Fibroblast of lung (primary cell): ENCODE results near the gene POFUT1. TPM values are rescaled to one million over a fixed set of nuclear protein-coding genes. Genes with fewer than 3 reads are reported as not detected.
"Not testable (repeated sequence)": the region's sequence is repeated elsewhere in the genome, so short reads cannot be mapped to it uniquely, and the experiment has no call there.

Source experiments
- DNase-seq, 2 donors: peaks; one replicate each; pipeline versions ENCODE4 v3.0.0 to v3.0.0-alpha.2; 2010; ENCODE audit warnings: low read depth in 2 of 2
- H2AFZ ChIP-seq: 2 replicates; pipeline ENCODE4 v1.5.1; 2012; ENCODE audit warnings: low read length, control low read depth, inconsistent platforms
- H3K27ac ChIP-seq: 2 replicates; pipeline ENCODE4 v1.5.1; 2011; ENCODE audit warnings: low read length, control low read depth; ENCODE audit not compliant: insufficient read depth
- H3K27me3 ChIP-seq: 2 replicates; pipeline ENCODE4 v1.5.1; 2011; ENCODE audit warnings: mild to moderate bottlenecking, low read length; ENCODE audit not compliant: control insufficient read depth, insufficient read depth
- H3K36me3 ChIP-seq: 2 replicates; pipeline ENCODE4 v1.5.1; 2011; ENCODE audit warnings: low read length; ENCODE audit not compliant: control insufficient read depth, insufficient read depth
- H3K4me1 ChIP-seq: 2 replicates; pipeline ENCODE4 v1.5.1; 2011; ENCODE audit warnings: low read length; ENCODE audit not compliant: control insufficient read depth, insufficient read depth; ENCODE audit errors: extremely low read depth
- H3K4me2 ChIP-seq: 2 replicates; pipeline ENCODE4 v1.5.1; 2011; ENCODE audit warnings: low read length, control low read depth; ENCODE audit not compliant: insufficient read depth; ENCODE audit errors: extremely low read depth
- H3K4me3 ChIP-seq, 4 experiments: fragments of 200-600 bp in 1 of 4; sonication (generic) in 1 of 4; replicated peaks in 1 of 4; 2 replicates each; pipeline ENCODE4 v1.5.1; 2011 to 2016; ENCODE audit warnings: low read length in 4 of 4, low read depth in 3 of 4, mild to moderate bottlenecking in 3 of 4, control low read depth in 2 of 4, inconsistent platforms in 1 of 4, mixed read lengths in 1 of 4; ENCODE audit not compliant: insufficient read depth in 1 of 4; ENCODE audit errors: control extremely low read depth in 1 of 4
- H3K79me2 ChIP-seq: 2 replicates; pipeline ENCODE4 v1.5.1; 2012; ENCODE audit warnings: mild to moderate bottlenecking, low read length, inconsistent platforms; ENCODE audit not compliant: control insufficient read depth, insufficient read depth
- H3K9ac ChIP-seq: 2 replicates; pipeline ENCODE4 v1.5.1; 2011; ENCODE audit warnings: mild to moderate bottlenecking, low read length, control low read depth; ENCODE audit not compliant: insufficient read depth
- H3K9me3 ChIP-seq: 2 replicates; pipeline ENCODE4 v1.5.1; 2012; ENCODE audit warnings: low read depth, low read length; ENCODE audit not compliant: control insufficient read depth, insufficient read depth
- H4K20me1 ChIP-seq: 2 replicates; pipeline ENCODE4 v1.5.1; 2011; ENCODE audit warnings: low read length; ENCODE audit not compliant: control insufficient read depth, insufficient read depth; ENCODE audit errors: extremely low read depth
- EZH2 ChIP-seq: IDR thresholded peaks from 2 replicates; pipeline ENCODE4 v1.5.1; 2012; ENCODE audit warnings: low read length, control low read depth, mild to moderate bottlenecking; ENCODE audit errors: missing control alignments
- polyA plus RNA-seq, 2 donors: library from polyadenylated mRNA; depleted of rRNA in 1 of 2; stranded (reverse) in 1 of 2; unstranded in 1 of 2; fragments of >200 nt; gene quantifications; 2 replicates each; pipeline ENCODE4 v1.2.1, GENCODE V29; 2011 to 2012; ENCODE audit warnings: missing spikeins in 1 of 2
- total RNA-seq: library from RNA; depleted of rRNA; stranded (reverse); fragments of >200 nt; gene quantifications from 2 replicates; pipeline ENCODE4 v1.2.1, GENCODE V29; 2014
- TF ChIP-seq, protein P1 (sequence below), 2 donors: IDR thresholded peaks in 1 of 2; conservative IDR thresholded peaks in 1 of 2; 1 replicate in 1 of 2; 2 replicates in 1 of 2; pipeline ENCODE4 v1.5.1; 2011 to 2012; ENCODE audit warnings: low read length in 2 of 2, control low read depth in 1 of 2, inconsistent platforms in 1 of 2, low read depth in 1 of 2, mild to moderate bottlenecking in 1 of 2

POFUT1 gene
- total and polyA plus RNA-seq, 2 donors (not counting 1 experiment from before 2014, with no cell fraction given) = 32.4 to 41.0 TPM

GRCh38 chr20:32252189-32252588, 44.5 kb downstream of the POFUT1 start:
- no peaks in the 10 kb centered on the region for H3K27me3 ChIP-seq
- no peak for DNase-seq
- no peaks in the 10 kb centered on the region for H3K36me3 ChIP-seq
- no peak for TF ChIP-seq EZH2
- TF ChIP-seq, protein P1, sequence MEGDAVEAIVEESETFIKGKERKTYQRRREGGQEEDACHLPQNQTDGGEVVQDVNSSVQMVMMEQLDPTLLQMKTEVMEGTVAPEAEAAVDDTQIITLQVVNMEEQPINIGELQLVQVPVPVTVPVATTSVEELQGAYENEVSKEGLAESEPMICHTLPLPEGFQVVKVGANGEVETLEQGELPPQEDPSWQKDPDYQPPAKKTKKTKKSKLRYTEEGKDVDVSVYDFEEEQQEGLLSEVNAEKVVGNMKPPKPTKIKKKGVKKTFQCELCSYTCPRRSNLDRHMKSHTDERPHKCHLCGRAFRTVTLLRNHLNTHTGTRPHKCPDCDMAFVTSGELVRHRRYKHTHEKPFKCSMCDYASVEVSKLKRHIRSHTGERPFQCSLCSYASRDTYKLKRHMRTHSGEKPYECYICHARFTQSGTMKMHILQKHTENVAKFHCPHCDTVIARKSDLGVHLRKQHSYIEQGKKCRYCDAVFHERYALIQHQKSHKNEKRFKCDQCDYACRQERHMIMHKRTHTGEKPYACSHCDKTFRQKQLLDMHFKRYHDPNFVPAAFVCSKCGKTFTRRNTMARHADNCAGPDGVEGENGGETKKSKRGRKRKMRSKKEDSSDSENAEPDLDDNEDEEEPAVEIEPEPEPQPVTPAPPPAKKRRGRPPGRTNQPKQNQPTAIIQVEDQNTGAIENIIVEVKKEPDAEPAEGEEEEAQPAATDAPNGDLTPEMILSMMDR (conservative IDR thresholded peaks at IDR 0.05 in 1 of 2, IDR thresholded peaks at IDR 0.05 in 1 of 2; ENCODE audit: low read depth in 1 of 2, low read length in 2 of 2) = no peak
- H3K4me2 ChIP-seq = no peak overlapping the region
- no peaks in the 10 kb centered on the region for H4K20me1 ChIP-seq
- no peaks in the 10 kb centered on the region for H3K79me2 ChIP-seq
- H3K9me3 ChIP-seq = no peaks in the 10 kb centered on the region
- H3K4me3 ChIP-seq = no peak overlapping the region
- peaks cover 7% of the 10 kb centered on the region for H3K4me1 ChIP-seq
- H3K27ac ChIP-seq = no peak overlapping the region
- no peak overlapping the region for H3K9ac ChIP-seq
- H2AFZ ChIP-seq = no peak overlapping the region

GRCh38 chr20:32260973-32261372, 53.3 kb downstream of the POFUT1 start:
- H3K9me3 ChIP-seq, H3K4me1 ChIP-seq, H3K79me2 ChIP-seq, H3K27me3 ChIP-seq, H3K4me2 ChIP-seq, H4K20me1 ChIP-seq, H3K27ac ChIP-seq, H3K4me3 ChIP-seq, H3K9ac ChIP-seq, H2AFZ ChIP-seq, DNase-seq, H3K36me3 ChIP-seq: not testable (repeated sequence)

DNA sequence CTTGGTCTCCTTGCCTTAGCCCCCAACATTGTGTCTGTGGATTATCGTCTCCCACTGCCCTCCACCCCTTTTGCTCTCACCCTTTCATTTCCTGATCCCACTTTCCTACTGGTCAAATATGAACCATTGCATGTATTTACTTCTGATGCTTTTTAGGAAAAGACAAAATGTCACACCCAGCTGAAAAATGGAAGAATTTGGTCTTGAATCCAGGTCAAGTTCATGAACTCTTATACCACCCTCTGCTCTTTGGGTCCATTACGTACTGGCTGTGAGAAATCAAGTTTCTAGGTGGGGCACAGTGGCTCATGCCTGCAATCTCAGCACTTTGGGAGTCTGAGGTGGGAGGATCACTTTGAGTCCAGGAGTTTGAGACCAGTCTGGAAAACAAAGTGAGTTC, 54.0 kb downstream of the POFUT1 start:
- no peak for TF ChIP-seq EZH2
- TF ChIP-seq, protein P1 (conservative IDR thresholded peaks at IDR 0.05 in 1 of 2, IDR thresholded peaks at IDR 0.05 in 1 of 2; ENCODE audit: low read depth in 1 of 2, low read length in 2 of 2) = no peak
- DNase-seq = no peak
- no peaks in the 10 kb centered on the region for H3K9me3 ChIP-seq

More for the DNA sequence above, 54.0 kb downstream of the POFUT1 start:
- no peak overlapping the region for H3K4me3 ChIP-seq
- no peak overlapping the region for H2AFZ ChIP-seq
- H3K36me3 ChIP-seq = no peaks in the 10 kb centered on the region
- H4K20me1 ChIP-seq = no peaks in the 10 kb centered on the region
- H3K4me1 ChIP-seq = no peaks in the 10 kb centered on the region
- H3K9ac ChIP-seq = no peak overlapping the region
- no peaks in the 10 kb centered on the region for H3K27me3 ChIP-seq
- no peak overlapping the region for H3K4me2 ChIP-seq
- H3K27ac ChIP-seq = no peak overlapping the region
- H3K79me2 ChIP-seq = no peaks in the 10 kb centered on the region
